GM19463 (cell line): ENCODE data around the gene SKAP1.

Source experiments
- ATAC-seq: cut with Tn5 transposase; IDR thresholded peaks from one replicate; pipeline ENCODE4 v1.9.1; 2021; ENCODE audit warnings: mild to moderate bottlenecking, moderate library complexity; ENCODE audit not compliant: unreplicated experiment

The SKAP1 gene

DNA sequence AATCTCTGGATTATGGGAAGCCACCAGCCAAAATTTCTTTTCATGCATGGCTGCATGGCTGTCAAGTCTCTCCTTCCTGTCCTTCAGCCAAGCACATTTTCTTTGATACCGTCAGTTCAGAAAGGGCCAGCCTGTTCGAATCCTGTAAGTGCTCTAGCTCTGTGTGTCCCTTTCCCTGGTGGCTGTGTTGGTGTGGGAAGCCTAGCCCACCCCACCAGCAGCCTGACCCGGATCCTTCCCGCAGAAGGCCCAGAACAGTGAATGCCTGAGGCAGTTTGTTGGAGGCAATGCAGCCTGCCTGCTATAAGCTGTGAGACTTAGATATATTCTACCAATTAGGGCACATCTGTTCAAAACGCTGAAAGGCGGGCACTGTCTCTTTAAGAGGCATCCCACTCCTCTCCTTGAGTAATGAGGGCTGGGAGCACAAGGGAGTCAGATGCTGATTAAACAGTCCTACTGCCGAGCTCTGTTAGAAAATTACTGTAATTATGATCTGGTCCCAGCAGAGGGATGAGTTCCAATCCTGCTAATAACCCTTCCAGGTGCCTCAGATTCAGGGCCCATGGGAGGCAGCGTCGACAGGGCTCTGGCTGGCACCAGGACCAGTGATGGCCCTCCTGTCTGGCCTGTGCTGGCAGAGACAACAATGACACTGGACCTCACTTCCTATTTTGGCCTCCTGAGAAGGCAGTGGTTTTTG is 304.0 kb downstream of the SKAP1 start:
- no peak for ATAC-seq

DNA sequence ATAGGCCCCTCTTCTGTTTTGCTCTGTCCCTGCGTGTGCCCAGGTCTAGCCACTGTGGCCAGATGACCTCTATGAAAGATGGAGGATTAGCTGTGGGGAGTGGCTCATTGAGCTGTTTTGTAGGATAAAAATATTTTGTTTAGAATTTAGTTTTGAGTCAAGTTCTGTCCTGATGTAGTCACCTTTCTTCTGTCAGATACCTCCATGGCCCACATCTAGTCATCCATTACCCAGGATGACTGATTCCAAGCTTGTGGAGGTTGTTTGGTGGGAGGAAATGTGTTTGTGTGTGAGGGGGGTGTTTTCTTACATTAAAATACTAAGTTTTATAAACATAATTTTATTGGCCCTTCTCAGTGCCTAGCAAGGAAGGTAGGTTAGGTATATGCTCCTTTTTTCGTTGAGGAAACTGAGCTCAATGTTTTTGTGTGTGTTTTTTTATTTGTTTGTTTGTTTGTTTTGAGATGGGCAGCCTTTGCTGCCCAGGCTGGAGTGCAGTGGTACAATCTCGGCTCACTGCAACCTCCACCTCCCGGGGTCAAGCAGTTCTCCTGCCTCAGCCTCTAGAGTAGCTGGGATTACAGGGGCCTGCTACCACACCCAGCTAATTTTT is 306.1 kb downstream of the SKAP1 start:
- no peak for ATAC-seq

- no peak for ATAC-seq
Observed at GRCh38 chr17:48123111-48123510, 306.9 kb downstream of the SKAP1 start.

DNA sequence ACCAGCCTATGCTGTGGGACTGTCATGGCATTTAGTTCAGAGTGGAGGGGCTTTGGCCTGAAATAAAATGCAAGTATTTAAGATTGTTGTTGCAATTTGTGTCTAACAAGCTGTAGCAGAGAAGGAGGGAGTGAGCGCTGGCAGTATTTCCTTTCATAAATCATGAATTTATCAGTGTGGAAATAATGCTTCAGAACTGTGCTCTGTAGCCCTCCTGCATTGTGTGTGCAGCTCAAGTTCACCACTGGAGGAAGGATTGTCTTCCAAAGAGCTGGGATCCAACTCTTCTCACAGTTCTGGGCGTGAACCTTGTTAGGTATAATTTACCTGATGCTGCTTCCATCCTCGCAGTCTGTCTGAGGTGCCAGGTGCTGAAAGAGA is 307.4 kb downstream of the SKAP1 start:
- ATAC-seq: no peak

GRCh38 chr17:48121923-48122664 is 307.9 kb downstream of the SKAP1 start:
- ATAC-seq: no peak

DNA sequence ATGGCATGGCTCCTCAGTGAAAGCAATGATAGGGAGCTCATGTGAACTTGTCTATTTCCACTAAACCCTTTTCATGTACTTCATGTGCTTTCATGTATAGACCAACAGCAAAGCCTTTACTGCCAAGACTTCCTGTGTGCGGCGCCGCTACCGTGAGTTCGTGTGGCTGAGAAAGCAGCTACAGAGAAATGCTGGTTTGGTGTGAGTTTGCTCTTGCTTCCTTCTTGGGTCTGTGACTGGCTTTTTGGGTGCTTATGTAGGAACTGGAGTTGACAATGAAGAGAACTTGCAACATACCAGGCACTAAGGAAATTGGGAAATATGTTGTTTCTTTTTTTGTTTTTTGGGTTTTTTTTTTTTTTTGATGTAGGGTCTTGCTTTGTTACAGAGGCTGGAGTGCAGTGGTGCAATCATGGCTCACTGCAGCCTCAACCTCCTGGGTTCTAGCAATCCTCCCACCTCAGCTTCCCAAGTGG is 316.8 kb downstream of the SKAP1 start:
- no peak for ATAC-seq

DNA sequence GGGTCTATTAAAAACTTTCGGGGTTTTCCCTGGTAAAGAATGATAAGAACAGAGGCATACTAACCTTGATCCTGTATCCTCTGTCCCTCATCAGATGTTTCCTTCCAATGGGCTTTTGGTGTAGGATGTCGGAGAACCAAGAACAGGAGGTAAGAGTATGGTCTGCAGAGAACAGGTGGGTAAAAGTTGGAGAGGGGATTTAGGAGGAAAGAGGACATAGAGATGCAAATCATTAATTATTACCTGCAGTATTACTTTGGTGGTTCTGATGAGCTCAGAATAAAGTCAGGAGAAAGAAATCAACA is 318.1 kb downstream of the SKAP1 start:
- no peak for ATAC-seq

GRCh38 chr17:48110761-48111160 is 319.3 kb downstream of the SKAP1 start:
- ATAC-seq: no peak

GRCh38 chr17:48107137-48108055 is 322.6 kb downstream of the SKAP1 start, which contains the start of gene SNX11:
Gene SNX11, plus strand, starts transcription at chr17:48107766. Its CDS starts 4,278 bp downstream, at chr17:48112044.
- peak; percentile 84 for ATAC-seq

GRCh38 chr17:48106802-48107136 is 323.2 kb downstream of the SKAP1 start:
- no peak for ATAC-seq

DNA sequence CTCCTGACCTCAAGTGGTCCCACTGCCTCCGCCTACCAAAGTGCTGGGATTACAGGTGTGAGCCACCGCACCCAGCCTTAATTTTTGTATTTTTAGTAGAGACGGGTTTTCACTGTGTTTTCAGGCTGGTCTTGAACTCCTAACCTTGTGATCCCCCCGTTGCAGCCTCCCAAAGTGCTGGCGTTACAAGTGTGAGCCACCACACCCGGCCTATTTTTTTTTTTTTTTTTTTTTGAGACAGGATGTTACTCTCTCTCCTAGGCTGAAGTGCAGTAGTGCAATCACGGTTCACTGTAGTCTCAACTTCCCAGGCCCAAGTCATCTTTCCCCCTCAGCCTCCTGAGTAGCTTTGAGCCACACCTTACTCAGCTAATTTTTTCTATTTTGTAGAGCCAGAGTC is 325.6 kb downstream of the SKAP1 start:
- no peak for ATAC-seq

- ATAC-seq: no peak
Observed at GRCh38 chr17:48102798-48103715, 327.0 kb downstream of the SKAP1 start.

DNA sequence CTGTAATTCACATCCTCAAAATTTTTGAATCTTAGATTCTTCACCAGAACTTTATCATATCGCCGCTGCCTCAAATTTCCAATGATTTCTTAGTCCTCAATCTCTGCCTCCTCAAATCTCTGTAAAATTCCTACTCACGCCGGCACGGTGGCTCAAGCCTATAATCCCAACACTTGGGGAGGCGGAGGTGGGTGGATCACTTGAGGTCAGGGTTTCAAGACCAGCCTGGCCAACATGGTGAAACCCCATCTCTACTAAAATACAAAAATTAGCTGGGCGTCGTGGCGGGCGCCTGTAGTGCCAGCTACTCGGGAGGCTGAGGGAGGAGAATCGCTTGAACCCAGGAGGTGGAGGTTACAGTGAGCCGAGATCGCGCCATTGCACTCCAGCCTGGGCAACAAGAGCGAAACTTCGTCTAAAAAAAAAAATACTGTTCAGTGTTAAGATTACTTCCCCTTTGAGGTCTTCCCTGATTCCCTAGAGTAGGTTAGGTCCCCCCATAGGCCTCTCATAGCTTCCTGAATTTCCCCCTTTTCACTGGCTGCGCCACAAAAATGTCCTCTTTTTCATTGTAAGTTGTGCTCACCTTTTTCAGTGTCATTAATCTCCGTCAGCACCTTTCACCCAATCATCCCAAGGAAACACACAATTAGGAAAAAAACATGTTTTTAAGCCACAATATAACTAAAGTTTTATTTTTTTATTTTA is 327.8 kb downstream of the SKAP1 start:
- ATAC-seq: no peak

DNA sequence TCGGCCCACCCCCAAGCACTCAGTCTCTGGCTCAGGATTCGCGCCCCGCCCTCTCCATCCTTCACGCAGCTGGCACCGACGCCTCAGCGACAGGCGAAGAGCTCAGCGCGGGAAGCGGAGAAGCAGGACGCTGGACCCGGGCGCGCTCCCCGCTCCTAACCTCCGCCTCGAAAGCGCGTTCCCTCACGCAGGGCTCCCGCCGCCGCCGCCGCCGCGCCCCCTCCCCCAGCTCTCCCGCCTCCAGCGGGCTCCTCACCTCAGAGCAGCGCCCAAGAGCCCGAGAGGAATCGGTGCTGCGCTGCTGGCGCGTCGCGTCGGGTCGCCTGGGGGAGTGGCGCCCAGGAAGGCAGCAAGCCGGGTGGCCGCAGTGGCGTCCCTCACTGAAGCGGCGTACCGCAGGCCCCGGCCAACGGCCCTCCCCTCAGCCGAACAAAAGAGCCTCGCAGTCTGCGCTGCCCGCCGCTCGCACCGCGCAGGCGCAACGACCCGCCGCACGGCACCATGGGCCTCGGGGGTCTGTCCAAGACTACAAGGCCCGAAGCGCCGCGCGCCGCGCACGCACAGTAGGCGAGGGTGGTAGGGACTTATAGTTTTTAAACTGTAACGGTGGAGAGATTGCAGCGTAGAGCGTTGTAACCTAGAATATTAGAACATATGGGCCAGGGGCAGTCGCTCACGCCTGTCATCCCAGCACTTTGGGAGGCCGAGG is 328.8 kb downstream of the SKAP1 start, which contains the start of gene CBX1:
Gene CBX1 (minus strand): TSS at position 467 of the 709 bp plus-strand sequence. CDS start 24,474 bp downstream, outside the sequence.
- ATAC-seq: peak; percentile 90

DNA sequence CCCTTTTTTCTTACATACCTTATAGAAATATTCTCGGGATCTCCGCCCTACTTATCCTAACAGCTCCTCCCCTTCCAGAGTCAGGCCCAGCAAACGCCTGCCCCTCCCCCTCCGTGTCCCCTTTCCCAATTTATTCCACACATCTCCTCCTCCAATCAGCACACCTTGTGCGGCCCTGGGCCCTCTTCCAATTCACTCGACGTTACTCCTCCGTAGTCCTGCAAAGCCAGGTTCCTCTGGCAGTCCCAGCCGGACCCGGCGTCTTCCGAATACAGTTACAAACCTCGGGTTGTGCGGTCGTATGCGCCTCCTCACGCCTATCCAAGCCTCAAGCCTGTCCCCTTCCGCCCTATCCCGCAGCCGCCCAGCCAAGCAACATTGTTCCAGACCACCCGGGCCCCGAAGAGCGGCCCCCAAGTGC is 329.4 kb downstream of the SKAP1 start:
- no peak for ATAC-seq

DNA sequence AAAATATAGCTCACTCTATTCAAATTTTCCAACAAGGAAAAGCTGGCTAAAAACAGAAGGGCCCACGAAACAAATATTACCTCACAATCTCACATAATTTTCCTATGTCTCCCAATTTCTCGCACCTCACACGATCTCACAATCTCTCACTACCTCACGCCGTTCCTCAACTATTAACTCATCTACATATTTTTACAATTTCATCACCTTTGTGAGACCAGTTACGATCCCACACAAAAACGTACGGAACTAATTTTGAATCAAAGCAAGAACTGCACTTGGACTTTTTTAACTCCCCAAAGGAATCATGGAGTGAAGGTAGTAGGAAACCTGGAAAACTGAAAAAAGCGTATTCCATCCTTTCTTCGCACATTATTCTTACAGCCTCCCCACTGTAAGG is 329.9 kb downstream of the SKAP1 start:
- no peak for ATAC-seq

DNA sequence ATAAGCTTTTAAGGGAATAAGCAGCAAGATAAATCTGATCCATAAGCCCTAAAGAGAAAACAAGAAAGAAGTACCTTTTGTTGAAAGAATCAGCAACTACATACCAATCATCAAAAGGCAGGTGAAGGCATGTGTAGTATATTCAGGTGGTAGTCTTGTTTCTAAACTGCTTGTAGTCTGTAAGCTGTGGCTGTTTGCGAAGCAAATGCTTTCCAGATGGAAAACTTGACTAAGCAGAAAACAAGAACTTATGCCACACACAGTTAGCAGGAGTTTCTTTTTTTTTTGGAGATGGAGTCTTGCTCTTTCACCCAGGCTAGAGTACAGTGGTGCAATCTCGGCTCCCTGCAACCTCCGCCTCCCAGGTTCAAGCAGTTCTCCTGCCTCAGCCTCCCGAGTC is 334.4 kb downstream of the SKAP1 start:
- no peak for ATAC-seq

GRCh38 chr17:48093341-48094045 is 336.5 kb downstream of the SKAP1 start:
- ATAC-seq: no peak
